Ishikawa (cell line): ENCODE measurements around the gene DIP2A.

Experiments
- EGR1 ChIP-seq: IDR thresholded peaks from 2 replicates; pipeline ENCODE4 v1.6.1; 2012
- EP300 ChIP-seq: IDR thresholded peaks from 2 replicates; pipeline ENCODE4 v1.6.1; 2012; ENCODE audit warnings: borderline replicate concordance
- FOXM1 ChIP-seq: IDR thresholded peaks from 2 replicates; pipeline ENCODE4 v1.6.1; 2012; ENCODE audit warnings: low read depth, borderline replicate concordance
- MAX ChIP-seq: IDR thresholded peaks from 2 replicates; pipeline ENCODE4 v1.6.1; 2012
- NFIC ChIP-seq: IDR thresholded peaks from 2 replicates; pipeline ENCODE4 v1.6.1; 2012
- TAF1 ChIP-seq: IDR thresholded peaks from 2 replicates; pipeline ENCODE4 v1.6.1; 2012; ENCODE audit warnings: low read depth, mild to moderate bottlenecking
- TCF12 ChIP-seq: IDR thresholded peaks from 2 replicates; pipeline ENCODE4 v1.6.1; 2012; ENCODE audit warnings: low read depth
- TEAD4 ChIP-seq: IDR thresholded peaks from 2 replicates; pipeline ENCODE4 v1.6.1; 2012
- YY1 ChIP-seq: IDR thresholded peaks from 2 replicates; pipeline ENCODE4 v1.6.1; 2012; ENCODE audit warnings: low read depth
- TF ChIP-seq, protein P1 (sequence below): IDR thresholded peaks from 2 replicates; pipeline ENCODE4 v1.6.1; 2012; ENCODE audit warnings: low read depth, mild to moderate bottlenecking

DNA sequence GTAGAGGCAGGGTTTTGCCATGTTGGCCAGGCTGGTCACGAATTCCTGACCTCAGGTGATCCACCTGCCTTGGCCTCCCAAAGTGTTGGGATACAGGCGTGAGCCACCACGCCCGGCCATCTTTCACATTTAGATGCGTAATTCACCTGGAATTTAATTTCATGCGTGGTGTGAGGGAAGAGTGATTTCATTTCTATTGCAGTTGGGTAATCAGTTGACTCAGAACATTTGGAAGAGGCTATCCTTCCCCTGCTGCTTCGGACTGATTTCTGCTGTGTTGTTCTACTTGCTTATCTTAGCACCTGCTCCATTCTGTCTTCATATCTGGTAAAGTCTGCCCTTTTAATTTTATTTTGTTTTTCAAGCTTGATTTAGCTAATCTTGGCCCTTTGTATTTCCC is 19.1 kb downstream of the DIP2A start:
- TF ChIP-seq YY1, result no peak
- TF ChIP-seq EGR1, result no peak
- TF ChIP-seq EP300, result no peak
- no peak for TF ChIP-seq TAF1
- no peak for TF ChIP-seq NFIC
- TF ChIP-seq MAX, result no peak
- TF ChIP-seq FOXM1, result no peak
- no peak for TF ChIP-seq TCF12
- TF ChIP-seq TEAD4, result no peak
- TF ChIP-seq, protein P1, sequence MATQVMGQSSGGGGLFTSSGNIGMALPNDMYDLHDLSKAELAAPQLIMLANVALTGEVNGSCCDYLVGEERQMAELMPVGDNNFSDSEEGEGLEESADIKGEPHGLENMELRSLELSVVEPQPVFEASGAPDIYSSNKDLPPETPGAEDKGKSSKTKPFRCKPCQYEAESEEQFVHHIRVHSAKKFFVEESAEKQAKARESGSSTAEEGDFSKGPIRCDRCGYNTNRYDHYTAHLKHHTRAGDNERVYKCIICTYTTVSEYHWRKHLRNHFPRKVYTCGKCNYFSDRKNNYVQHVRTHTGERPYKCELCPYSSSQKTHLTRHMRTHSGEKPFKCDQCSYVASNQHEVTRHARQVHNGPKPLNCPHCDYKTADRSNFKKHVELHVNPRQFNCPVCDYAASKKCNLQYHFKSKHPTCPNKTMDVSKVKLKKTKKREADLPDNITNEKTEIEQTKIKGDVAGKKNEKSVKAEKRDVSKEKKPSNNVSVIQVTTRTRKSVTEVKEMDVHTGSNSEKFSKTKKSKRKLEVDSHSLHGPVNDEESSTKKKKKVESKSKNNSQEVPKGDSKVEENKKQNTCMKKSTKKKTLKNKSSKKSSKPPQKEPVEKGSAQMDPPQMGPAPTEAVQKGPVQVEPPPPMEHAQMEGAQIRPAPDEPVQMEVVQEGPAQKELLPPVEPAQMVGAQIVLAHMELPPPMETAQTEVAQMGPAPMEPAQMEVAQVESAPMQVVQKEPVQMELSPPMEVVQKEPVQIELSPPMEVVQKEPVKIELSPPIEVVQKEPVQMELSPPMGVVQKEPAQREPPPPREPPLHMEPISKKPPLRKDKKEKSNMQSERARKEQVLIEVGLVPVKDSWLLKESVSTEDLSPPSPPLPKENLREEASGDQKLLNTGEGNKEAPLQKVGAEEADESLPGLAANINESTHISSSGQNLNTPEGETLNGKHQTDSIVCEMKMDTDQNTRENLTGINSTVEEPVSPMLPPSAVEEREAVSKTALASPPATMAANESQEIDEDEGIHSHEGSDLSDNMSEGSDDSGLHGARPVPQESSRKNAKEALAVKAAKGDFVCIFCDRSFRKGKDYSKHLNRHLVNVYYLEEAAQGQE, result no peak
